ENCODE data around the gene RHEBL1. TPM values are rescaled to one million over a fixed set of nuclear protein-coding genes. Genes with fewer than 3 reads are reported as not detected.

The RHEBL1 gene
- total RNA-seq, 1 donor from 2014 or later = 5.4 TPM

- intact Hi-C loops (cut with micrococcal nuclease) = loop anchor here (5.0 kb wide), 1 partner anchor 206 kb away; the partner anchor contains the start of gene DDX23
Measured at GRCh38 chr12:49057888-49058287, 11.9 kb downstream of the RHEBL1 start.

DNA sequence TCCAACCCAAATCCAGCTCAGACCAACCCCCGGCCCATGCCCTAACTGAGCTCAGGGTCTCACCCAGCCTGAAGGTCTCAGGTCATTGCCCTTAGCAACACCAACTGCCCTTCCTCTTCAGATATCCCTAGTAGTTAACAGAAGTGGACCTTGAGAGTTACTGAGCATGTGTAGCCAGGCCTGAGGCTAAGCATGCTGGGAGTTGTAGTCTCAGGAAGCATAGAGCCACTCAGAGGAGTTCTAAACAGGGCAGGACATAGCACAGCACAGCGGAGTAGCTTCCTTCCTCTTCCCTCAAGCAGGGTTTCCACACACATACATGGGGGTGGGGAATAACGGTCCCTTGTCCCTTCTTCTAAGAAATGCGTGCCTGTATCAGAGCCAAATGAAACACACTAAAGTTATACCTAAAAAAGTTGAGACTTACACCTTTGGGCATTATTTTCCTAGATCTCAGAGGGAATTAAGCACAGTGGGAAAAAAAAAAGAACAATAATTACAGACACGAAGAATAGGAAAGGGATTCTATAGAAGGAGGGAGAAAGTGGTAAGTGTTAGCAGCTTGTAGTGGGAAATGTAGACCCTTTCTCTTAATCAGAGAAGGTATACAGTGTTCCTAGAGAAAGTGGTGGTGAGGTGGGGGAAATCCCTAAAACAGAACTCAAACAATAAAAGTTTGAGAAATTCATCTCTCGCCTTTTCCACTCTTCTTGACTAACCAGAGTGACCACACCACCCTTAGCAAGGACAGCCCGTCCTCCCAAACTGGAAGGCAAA is 13.6 kb downstream of the RHEBL1 start:
- intact Hi-C loops (cut with micrococcal nuclease) = loop anchor here (1.0 to 5.0 kb wide), 3 partner anchors 14 to 204 kb away; partner anchors contain the start of genes DDX23 and PRKAG1

GRCh38 chr12:49055092-49055491 is 14.7 kb downstream of the RHEBL1 start:
- intact Hi-C loops (cut with micrococcal nuclease) = loop anchor here (5.0 kb wide), 1 partner anchor 203 kb away; the partner anchor contains the start of gene DDX23

DNA sequence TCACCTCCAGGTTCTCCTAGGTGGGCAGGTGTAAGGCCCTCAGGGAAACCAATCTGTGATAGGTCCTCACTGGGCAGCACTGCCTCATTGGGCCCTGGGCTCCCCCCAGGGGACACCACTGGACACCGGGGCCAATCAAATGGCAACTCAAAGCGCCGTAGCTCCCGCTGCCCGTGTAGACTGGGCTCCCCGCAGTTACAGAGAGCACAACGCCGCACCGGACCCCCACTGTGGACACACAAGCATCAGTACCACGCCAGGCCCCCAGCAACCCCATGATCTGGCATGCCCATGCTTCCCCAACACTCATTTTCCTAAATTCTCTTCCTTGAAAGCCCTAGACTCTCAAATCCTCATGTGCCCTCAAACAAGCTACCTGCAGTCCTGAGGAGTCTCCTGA is 15.3 kb downstream of the RHEBL1 start:
- intact Hi-C loops (cut with micrococcal nuclease) = no loop called here

GRCh38 chr12:49054096-49054495 is 15.7 kb downstream of the RHEBL1 start:
- intact Hi-C loops (cut with micrococcal nuclease) = no loop called here

DNA sequence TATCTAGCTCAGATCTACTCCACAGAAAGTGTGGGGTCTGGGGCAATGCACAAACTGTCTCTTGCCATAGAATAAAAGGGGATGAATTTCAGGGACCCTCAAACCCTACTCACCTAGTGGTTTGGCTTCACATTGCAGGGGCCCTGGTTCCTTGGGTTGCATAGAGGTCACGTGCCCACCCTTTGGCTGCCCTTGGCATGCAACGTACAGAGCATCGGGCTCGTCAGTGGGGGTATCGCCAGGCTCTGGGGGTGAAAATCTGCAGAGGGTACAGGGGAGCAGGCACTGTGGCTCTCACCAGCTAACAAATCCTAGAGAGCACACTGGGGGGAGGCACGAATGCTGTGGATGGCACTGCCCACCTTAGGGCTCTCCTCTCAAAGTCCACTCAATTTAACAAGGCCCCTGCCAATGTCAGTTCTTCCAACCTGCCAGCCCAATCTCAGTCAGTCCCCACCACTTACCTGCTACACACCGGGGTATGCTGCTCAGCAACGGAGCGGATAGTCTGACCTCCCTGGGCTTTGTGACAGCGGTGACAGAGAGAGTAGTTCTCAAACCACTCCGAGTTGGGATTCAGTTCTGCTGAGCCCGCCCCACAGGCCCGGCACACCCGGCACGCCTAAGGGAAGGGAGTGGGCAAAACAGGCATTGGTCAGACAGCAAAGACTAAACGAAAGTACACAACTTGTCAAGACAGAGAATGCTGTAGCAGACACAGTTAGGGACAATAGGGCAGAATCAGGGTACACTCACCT is 17.1 kb downstream of the RHEBL1 start:
- intact Hi-C loops (cut with micrococcal nuclease) = no loop called here

DNA sequence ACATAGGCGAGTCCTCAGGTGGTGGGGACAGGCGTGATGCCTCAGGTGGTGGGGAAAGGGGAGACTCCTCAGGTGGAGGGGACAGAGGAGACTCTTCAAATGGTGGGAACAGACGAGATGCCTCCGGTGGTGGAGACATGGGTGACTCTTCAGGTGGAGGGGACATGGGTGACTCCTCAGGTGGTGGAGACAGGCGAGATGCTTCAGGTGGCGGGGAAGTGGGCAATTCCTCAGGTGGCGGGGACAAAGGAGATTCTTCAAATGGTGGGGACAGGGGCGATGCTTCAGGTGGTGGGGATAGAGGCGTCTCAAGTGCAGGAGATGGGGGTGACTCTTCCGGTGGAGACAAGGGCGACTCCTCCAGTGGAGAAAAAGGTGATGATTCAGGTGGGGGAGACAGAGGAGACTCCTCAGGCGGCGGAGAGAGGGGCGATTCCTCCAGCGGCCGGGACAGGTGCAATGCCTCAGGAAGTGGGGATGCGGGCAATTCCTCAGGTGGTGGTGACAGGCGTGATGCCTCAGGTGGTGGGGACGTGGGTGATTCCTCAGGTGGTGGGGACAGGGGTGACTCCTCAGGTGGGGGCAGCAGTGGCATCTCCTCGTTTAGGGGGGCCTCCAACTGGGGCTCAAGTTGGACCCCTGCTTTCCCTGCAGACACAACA is 17.9 kb downstream of the RHEBL1 start:
- intact Hi-C loops (cut with micrococcal nuclease) = no loop called here

- intact Hi-C loops (cut with micrococcal nuclease) = no loop called here
Measured at GRCh38 chr12:49051373-49051764, 18.4 kb downstream of the RHEBL1 start.

GRCh38 chr12:49050507-49051372 is 19.0 kb downstream of the RHEBL1 start:
- intact Hi-C loops (cut with micrococcal nuclease) = no loop called here

GRCh38 chr12:49049566-49050224 is 20.1 kb downstream of the RHEBL1 start:
- intact Hi-C loops (cut with micrococcal nuclease) = no loop called here

GRCh38 chr12:49048953-49049352 is 20.8 kb downstream of the RHEBL1 start:
- intact Hi-C loops (cut with micrococcal nuclease) = no loop called here

- intact Hi-C loops (cut with micrococcal nuclease) = no loop called here
Measured at GRCh38 chr12:49046129-49046895, 23.5 kb downstream of the RHEBL1 start.

GRCh38 chr12:49044660-49045059 is 25.1 kb downstream of the RHEBL1 start:
- intact Hi-C loops (cut with micrococcal nuclease) = no loop called here

GRCh38 chr12:49043856-49044258 is 25.9 kb downstream of the RHEBL1 start:
- intact Hi-C loops (cut with micrococcal nuclease) = no loop called here

DNA sequence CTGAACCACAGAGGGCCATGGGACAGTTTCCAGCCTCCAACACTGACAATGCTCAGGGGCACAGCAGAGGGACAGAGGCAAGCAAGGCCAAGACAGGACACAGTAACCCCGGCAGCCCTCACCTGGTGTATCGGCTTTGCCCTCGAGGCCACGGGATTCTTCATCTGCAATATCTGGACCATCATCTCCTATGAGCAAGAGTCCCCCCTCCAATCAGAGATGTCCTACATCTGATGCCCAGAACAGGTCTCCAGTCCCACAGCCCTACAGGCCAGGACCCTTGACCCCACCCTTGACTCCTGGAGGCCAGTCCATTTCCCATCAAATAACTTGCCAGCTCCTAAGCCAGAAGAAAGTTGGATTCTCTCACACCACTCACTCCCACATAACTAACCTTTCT is 26.5 kb downstream of the RHEBL1 start:
- intact Hi-C loops (cut with micrococcal nuclease) = no loop called here

DNA sequence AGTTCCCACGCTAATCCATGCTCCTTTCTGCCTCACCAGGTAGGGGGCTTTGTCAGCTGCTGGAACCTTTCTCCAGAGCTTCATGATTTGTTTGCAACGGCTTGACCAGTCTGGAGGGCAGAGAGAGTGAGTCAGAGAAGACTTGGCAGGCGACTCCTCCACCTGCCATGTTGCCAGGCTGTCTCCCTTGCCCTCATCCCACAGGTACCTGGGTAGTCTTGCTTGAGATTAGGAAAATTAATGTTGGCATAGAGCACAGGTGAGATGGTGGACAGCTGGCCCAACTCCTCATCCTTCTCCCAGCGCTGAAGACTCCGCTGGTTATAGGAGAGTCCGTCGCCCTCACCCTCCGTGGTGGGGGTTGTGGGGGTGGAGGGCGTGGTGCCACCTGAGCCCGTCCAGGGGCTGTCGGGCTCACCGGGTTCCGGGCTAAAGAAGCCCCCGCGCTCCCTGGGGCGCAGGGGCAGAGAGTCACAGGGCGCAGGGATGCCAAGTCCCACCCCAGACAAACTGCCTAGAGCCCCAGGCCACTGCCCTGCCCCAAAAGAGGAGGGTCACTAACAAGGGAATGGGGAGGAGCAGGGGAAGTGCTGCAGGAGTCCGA is 27.8 kb downstream of the RHEBL1 start:
- intact Hi-C loops (cut with micrococcal nuclease) = no loop called here

DNA sequence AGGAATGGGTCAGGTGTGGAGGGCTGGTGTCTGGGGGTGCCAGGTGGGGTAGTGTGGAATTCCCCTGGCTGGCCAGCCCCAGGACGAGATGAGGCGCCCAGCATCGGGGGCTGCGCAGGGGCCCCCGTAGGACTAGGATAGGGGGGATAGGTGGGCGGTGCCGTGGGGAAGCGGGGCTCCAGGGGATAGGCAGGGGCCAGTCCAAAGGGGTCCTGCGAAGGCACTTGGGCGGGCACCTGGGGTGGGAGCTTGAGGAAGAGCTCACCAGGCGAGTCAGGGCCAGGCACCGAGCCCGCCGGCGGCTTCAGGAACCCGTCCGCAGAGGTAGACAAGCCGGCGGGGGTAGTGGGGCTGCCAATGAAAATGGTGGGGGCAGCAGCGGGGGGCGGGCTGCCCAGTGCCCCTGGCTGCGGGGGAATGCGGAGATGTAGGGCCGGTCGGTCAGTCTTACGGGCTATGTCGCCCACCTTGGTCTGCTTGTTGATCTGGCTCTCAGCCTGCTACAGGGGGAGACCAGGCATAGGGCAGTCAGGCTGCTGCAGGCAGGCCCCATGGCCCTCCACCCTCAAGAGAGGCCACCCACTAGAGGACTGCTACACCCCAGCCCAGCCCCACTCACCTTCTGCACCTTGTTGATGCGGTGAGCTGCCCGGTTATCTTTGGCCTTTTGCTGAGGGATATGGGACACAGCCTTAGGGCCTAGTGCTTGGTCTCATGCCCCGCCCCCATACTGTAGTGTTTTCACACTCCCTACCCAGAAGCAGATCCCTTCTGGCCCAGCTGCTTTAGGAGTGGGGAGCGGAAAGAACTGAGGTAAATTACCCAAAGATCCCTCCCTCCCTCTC is 28.5 kb downstream of the RHEBL1 start:
- intact Hi-C loops (cut with micrococcal nuclease) = no loop called here

DNA sequence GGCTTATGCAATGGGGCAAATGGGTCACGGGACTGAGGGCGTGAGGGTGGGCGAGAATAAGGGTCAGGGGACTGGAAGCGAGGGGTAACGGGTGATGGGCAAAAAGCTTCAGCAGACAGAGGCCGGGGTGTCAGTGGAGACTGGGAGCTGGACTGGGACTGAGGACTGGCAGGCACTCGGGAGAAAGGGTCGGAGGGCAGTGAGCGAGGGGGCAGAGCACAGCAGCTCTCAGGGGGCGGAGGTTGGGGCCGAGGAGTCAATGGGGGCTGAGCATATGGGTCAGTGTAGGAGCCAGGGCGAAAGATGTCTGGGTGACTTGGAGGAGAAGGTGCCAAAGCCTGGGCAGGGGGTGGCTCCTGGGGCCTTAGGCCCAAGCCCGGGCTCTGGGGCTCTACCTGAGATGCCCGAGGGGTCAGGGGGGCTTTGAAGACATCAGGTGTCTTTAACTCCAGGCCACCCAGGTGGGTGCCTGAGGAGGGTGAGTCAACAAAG is 29.4 kb downstream of the RHEBL1 start:
- intact Hi-C loops (cut with micrococcal nuclease) = no loop called here

Data from T-helper 2 cell treated with Interferon-gamma antibody and Interleukin-4, amounts not matched to agents 100 ng/mL and 5 ng/mL, for 36 hours (primary cell).